K562 (cell line): ENCODE results near the gene ARHGEF40. TPM values are rescaled to one million over a fixed set of nuclear protein-coding genes. Genes with fewer than 3 reads are reported as not detected.

Experiments used
- CAMTA2 ChIP-seq: fragments of 250-450 bp; sonication (Bioruptor Pico); conservative IDR thresholded peaks from 2 replicates; pipeline ENCODE4 v1.5.1; 2022
- HBP1 ChIP-seq: fragments of 450-650 bp; formaldehyde crosslinking; IDR thresholded peaks from 2 replicates; pipeline ENCODE4 v1.4.0; 2022; ENCODE audit warnings: missing genetic modification characterization
- JUND ChIP-seq, 2 experiments: IDR thresholded peaks; 2 replicates in 1 of 2; 3 replicates in 1 of 2; pipeline ENCODE4 v1.6.1; 2011; ENCODE audit warnings: borderline replicate concordance in 2 of 2, low read depth in 2 of 2, low read length in 2 of 2, improper control_type of control experiment in 1 of 2, missing biosample characterization in 1 of 2, missing genetic modification characterization in 1 of 2, missing genetic modification reagents in 1 of 2
- REST ChIP-seq, 2 experiments: fragments of 450-650 bp; formaldehyde crosslinking in 1 of 2; IDR thresholded peaks; 2 replicates each; pipeline versions ENCODE4 v1.4.0 to v1.6.1; 2014 to 2020; ENCODE audit warnings: mild to moderate bottlenecking in 2 of 2, borderline replicate concordance in 1 of 2, low read depth in 1 of 2
- ZNF717 ChIP-seq: fragments of 250-450 bp; sonication (Bioruptor Pico); IDR thresholded peaks from 2 replicates; pipeline ENCODE4 v1.5.0; 2021
- polyA plus RNA-seq, 8 experiments: library from polyadenylated mRNA; depleted of rRNA in 4 of 8; stranded (reverse) in 5 of 8; unstranded in 3 of 8; fragments of >200 nt; fragmentation: Nextera tagmentation in 2 of 8; fragmentation: Illumina TruSeq in 1 of 8; extraction: Ambion mirVana in 2 of 8; extraction: Trizol in 1 of 8; gene quantifications; 2 replicates each; pipeline versions ENCODE4 v1.2.1 to v1.2.3, GENCODE V29; 2011 to 2014; ENCODE audit warnings: inconsistent platforms in 1 of 8, missing spikeins in 1 of 8
- total RNA-seq, 7 experiments: library from RNA; depleted of rRNA in 6 of 7; stranded (reverse); fragments of >200 nt in 6 of 7; fragmentation: Illumina TruSeq in 2 of 7; extraction: Trizol in 2 of 7; gene quantifications; 2 replicates each; pipeline versions ENCODE4 v1.2.1 to v1.2.3, GENCODE V29; 2011 to 2021; ENCODE audit warnings: low replicate concordance in 1 of 7

ARHGEF40 gene
- total and polyA plus RNA-seq, 9 of the 15 experiments (the other 6 are each of a cell fraction or from before 2014, with no cell fraction given) = 0.42 to 6.3 (median 3.8) TPM

- peak; percentile 93 for TF ChIP-seq REST (IDR thresholded peaks at IDR 0.05; ENCODE audit: borderline replicate concordance)
- TF ChIP-seq REST (CRISPR knock-in tag; IDR thresholded peaks at IDR 0.05; ENCODE audit: low read depth) = 0 out of 2 replicates have a peak, but pooled peaks have one; percentile 15
- no peak for TF ChIP-seq ZNF717 (CRISPR knock-in tag)
- no peak for TF ChIP-seq CAMTA2
- peak; percentile 47; the same call in 1 of the 2 replicates for TF ChIP-seq JUND (IDR thresholded peaks at IDR 0.05; ENCODE audit: borderline replicate concordance, low read depth, low read length)
- TF ChIP-seq JUND (tag; IDR thresholded peaks at IDR 0.05; ENCODE audit: borderline replicate concordance, low read depth, low read length) = no peak; the same call in 2 of the 3 replicates
- no peak for TF ChIP-seq HBP1 (CRISPR knock-in tag)
These were observed 22.3 kb downstream of the ARHGEF40 start (continued) for GRCh38 chr14:21092273-21093011.
